Keratinocyte (primary cell): ENCODE measurements around the gene SH3PXD2A. TPM values are rescaled to one million over a fixed set of nuclear protein-coding genes. Genes with fewer than 3 reads are reported as not detected.

ENCODE experiments used
- DNase-seq: peaks from one replicate; pipeline ENCODE4 v3.0.0-alpha.2; 2011; ENCODE audit warnings: low read depth, missing footprints, low spot score
- FAIRE-seq: peaks from 2 replicates; lab custom pipeline; 2011; peaks lifted over from hg19 to GRCh38; lab: Jason Lieb, UNC
- H2AFZ ChIP-seq: 2 replicates; pipeline ENCODE4 v1.6.0; 2012; ENCODE audit warnings: low read length, control low read depth, inconsistent platforms; ENCODE audit not compliant: control insufficient read depth
- H3K27ac ChIP-seq: 2 replicates; pipeline ENCODE4 v1.5.1; 2011; ENCODE audit warnings: low read length; ENCODE audit not compliant: control insufficient read depth, insufficient read depth
- H3K27me3 ChIP-seq: 3 replicates; pipeline ENCODE4 v1.6.0; 2011; ENCODE audit warnings: low read length; ENCODE audit not compliant: control insufficient read depth, insufficient read depth; ENCODE audit errors: extremely low read depth
- H3K36me3 ChIP-seq, 2 experiments: 2 replicates in 1 of 2; 3 replicates in 1 of 2; pipeline ENCODE4 v1.5.1; 2011; ENCODE audit warnings: low read length in 2 of 2, mild to moderate bottlenecking in 1 of 2; ENCODE audit not compliant: control insufficient read depth in 2 of 2, insufficient read depth in 2 of 2; ENCODE audit errors: extremely low read depth in 1 of 2
- H3K4me1 ChIP-seq: 3 replicates; pipeline ENCODE4 v1.5.1; 2011; ENCODE audit warnings: low read length; ENCODE audit not compliant: control insufficient read depth, insufficient read depth; ENCODE audit errors: extremely low read depth
- H3K4me2 ChIP-seq: 3 replicates; pipeline ENCODE4 v1.6.0; 2011; ENCODE audit warnings: low read depth, low read length; ENCODE audit not compliant: control insufficient read depth, insufficient read depth; ENCODE audit errors: extremely low read depth
- H3K4me3 ChIP-seq, 3 experiments: fragments of 200-600 bp in 1 of 3; sonication (generic) in 1 of 3; 2 replicates in 2 of 3; 3 replicates in 1 of 3; pipeline ENCODE4 v1.5.1; 2011 to 2016; ENCODE audit warnings: low read length in 3 of 3, mild to moderate bottlenecking in 3 of 3, control low read depth in 2 of 3, inconsistent platforms in 1 of 3, low read depth in 1 of 3, mixed read lengths in 1 of 3, mixed run types in 1 of 3, moderate library complexity in 1 of 3; ENCODE audit not compliant: control insufficient read depth in 2 of 3, insufficient read depth in 2 of 3; ENCODE audit errors: extremely low read depth in 1 of 3
- H3K79me2 ChIP-seq: 2 replicates; pipeline ENCODE4 v1.6.0; 2012; ENCODE audit warnings: low read length; ENCODE audit not compliant: control insufficient read depth, insufficient read depth
- H3K9ac ChIP-seq: 3 replicates; pipeline ENCODE4 v1.6.0; 2011; ENCODE audit warnings: low read length; ENCODE audit not compliant: control insufficient read depth, insufficient read depth; ENCODE audit errors: extremely low read depth
- H3K9me1 ChIP-seq: 3 replicates; pipeline ENCODE4 v1.6.0; 2011; ENCODE audit warnings: low read length; ENCODE audit not compliant: control insufficient read depth, insufficient read depth; ENCODE audit errors: extremely low read depth
- H3K9me3 ChIP-seq: 2 replicates; pipeline ENCODE4 v1.5.1; 2012; ENCODE audit warnings: low read depth, low read length; ENCODE audit not compliant: control insufficient read depth
- H4K20me1 ChIP-seq: 3 replicates; pipeline ENCODE4 v1.6.0; 2011; ENCODE audit warnings: low read length; ENCODE audit not compliant: control insufficient read depth, insufficient read depth; ENCODE audit errors: extremely low read depth
- CTCF ChIP-seq, 3 experiments: IDR thresholded peaks in 1 of 3; conservative IDR thresholded peaks in 1 of 3; optimal IDR thresholded peaks in 1 of 3; 2 replicates in 2 of 3; 3 replicates in 1 of 3; pipeline versions ENCODE3 to v1.5.1; 2011; ENCODE audit warnings: low read length in 3 of 3, mild to moderate bottlenecking in 3 of 3, moderate library complexity in 2 of 3, control low read depth in 1 of 3, inconsistent platforms in 1 of 3; ENCODE audit not compliant: insufficient read depth in 2 of 3; ENCODE audit errors: extremely low read depth in 1 of 3
- EZH2 ChIP-seq: IDR thresholded peaks from one replicate; pipeline ENCODE4 v1.6.1; 2012; ENCODE audit warnings: inconsistent platforms, mild to moderate bottlenecking, low read length, moderate library complexity
- dilution Hi-C: fragments of 300-500 bp; cut with MboI; formaldehyde crosslinking; loops from one replicate; pipeline ENCODE4 v1.7.0; 2020; ENCODE audit warnings: low sequenced_read_pairs; ENCODE audit not compliant: extremely low pct_ligation_motif_present
- polyA plus RNA-seq, 5 experiments: library from polyadenylated mRNA; depleted of rRNA in 3 of 5; stranded (reverse) in 3 of 5; stranded (forward) in 1 of 5; unstranded in 1 of 5; fragments of >200 nt; gene quantifications; 1 replicate in 1 of 5; 2 replicates in 3 of 5; 3 replicates in 1 of 5; pipeline versions ENCODE4 v1.2.1 to v1.2.3, GENCODE V29; 2011 to 2012; ENCODE audit warnings: missing spikeins in 2 of 5, low read depth in 1 of 5, low replicate concordance in 1 of 5

SH3PXD2A gene
- polyA plus RNA-seq, 1 donor (not counting 4 experiments of a cell fraction or from before 2014, with no cell fraction given), result 33.9 TPM

- Histone ChIP-seq H3K27ac (no peak overlapping the region), H3K36me3 (peaks cover 21 to 53% of the 10 kb centered on the region in 2 experiments), H3K4me2 (no peak overlapping the region), H3K9ac (no peak overlapping the region), H3K4me1 (peaks cover 57% of the 10 kb centered on the region), H2AFZ (no peak overlapping the region), H3K9me3 (no peaks in the 10 kb centered on the region), H3K4me3 (no peak overlapping the region), H3K79me2 (peaks cover 98% of the 10 kb centered on the region), H3K9me1 (peaks cover 11% of the 10 kb centered on the region), H4K20me1 (peaks cover 57% of the 10 kb centered on the region), H3K27me3 (no peaks in the 10 kb centered on the region)
- DNase-seq, result no peak
- TF ChIP-seq EZH2 (no peak), CTCF (optimal IDR thresholded peaks at IDR 0.05 in 1 of 3, IDR thresholded peaks at IDR 0.05 in 1 of 3, conservative IDR thresholded peaks at IDR 0.05 in 1 of 3; ENCODE audit: extremely low read depth in 1 of 3, insufficient read depth in 2 of 3, low read length in 3 of 3) (no peak)
- dilution Hi-C loops, result no loop called here
- no peak for FAIRE-seq
Observed at GRCh38 chr10:103833731-103834365, 21.5 kb downstream of the SH3PXD2A start.

GRCh38 chr10:103832806-103833205 lies 22.6 kb downstream of the SH3PXD2A start:
- Histone ChIP-seq H3K36me3 (peaks cover 17 to 52% of the 10 kb centered on the region in 2 experiments), H3K27me3 (no peaks in the 10 kb centered on the region), H3K4me1 (peaks cover 57% of the 10 kb centered on the region), H3K9me3 (no peaks in the 10 kb centered on the region), H3K9ac (no peak overlapping the region), H3K79me2 (peaks cover 96% of the 10 kb centered on the region), H3K4me3 (no peak overlapping the region), H4K20me1 (peaks cover 54% of the 10 kb centered on the region), H3K4me2 (no peak overlapping the region), H2AFZ (no peak overlapping the region), H3K27ac (no peak overlapping the region), H3K9me1 (peaks cover 9% of the 10 kb centered on the region)
- no peak for FAIRE-seq
- TF ChIP-seq EZH2 (no peak), CTCF (optimal IDR thresholded peaks at IDR 0.05 in 1 of 3, IDR thresholded peaks at IDR 0.05 in 1 of 3, conservative IDR thresholded peaks at IDR 0.05 in 1 of 3; ENCODE audit: extremely low read depth in 1 of 3, insufficient read depth in 2 of 3, low read length in 3 of 3) (no peak)
- no peak for DNase-seq
- dilution Hi-C loops, result no loop called here
